Erythroblast (primary cell): ENCODE results near the gene SACM1L.

Experiments used
- GATA1 ChIP-seq: IDR thresholded peaks from 2 replicates; pipeline ENCODE4 v1.6.1; 2011; ENCODE audit warnings: low read depth, mild to moderate bottlenecking, control low read depth, low read length, moderate library complexity
- POLR2A ChIP-seq: IDR thresholded peaks from 2 replicates; pipeline ENCODE4 v1.6.1; 2011; ENCODE audit warnings: mild to moderate bottlenecking, low read length

- TF ChIP-seq POLR2A (no peak), GATA1 (no peak)
Measured at GRCh38 chr3:45746165-45746776, 57.1 kb downstream of the SACM1L start.
